ENCODE data around the gene ROPN1. TPM values are rescaled to one million over a fixed set of nuclear protein-coding genes. Genes with fewer than 3 reads are reported as not detected.
"Not testable (repeated sequence)": the region's sequence is repeated elsewhere in the genome, so short reads cannot be mapped to it uniquely, and the experiment has no call there.

ROPN1 gene
- polyA plus RNA-seq, 3 donors from 2014 or later = not detected

DNA sequence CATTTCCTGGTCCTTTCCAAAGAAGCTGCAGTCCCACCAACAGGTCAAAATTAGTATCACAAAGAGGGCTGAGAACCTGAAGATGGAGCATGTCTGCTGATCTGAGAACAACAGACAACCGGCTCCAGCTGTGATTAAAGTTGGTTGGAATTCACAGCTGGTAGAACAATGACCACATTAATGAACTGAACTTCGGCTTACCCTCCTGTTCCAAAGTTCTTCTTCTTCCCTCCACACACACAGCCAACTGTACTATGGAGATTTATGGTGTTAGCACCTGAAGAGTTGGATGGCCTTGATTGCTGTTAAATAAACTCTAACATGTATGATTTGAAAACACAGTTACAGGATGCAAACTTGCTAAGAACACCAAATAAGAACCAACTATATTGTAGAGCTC lies 27.4 kb upstream of the ROPN1 start:
- Mint-ChIP-seq H3K27me3 (ENCODE audit: low read depth in 3 of 3) (peaks cover 11 to 16% (median 13%) of the 10 kb centered on the region in 3 donors), H3K27ac (no peak overlapping the region)

DNA sequence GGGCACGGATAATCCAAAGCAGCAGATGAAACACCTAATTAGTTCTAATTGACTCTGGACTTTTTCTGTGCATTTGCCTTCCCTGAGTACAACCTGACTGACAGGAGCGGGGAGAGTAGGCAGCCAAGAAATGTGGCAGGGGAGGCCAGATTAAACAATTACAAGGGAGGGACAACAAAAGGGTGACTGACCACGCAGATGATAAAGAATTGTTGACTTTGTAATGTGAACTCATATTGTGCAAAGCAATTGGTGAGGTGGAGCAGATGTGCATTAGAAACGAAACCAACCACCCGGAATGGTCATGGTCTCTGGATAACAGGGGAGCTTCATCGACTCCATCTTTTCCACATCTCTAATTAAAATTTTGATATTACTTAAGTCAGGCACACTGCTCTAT lies 25.6 kb upstream of the ROPN1 start:
- not testable (repeated sequence) for DNase-seq, H3K4me1 Mint-ChIP-seq, H3K4me3 Mint-ChIP-seq, H3K27ac Mint-ChIP-seq, H3K36me3 Mint-ChIP-seq, H3K9me3 Mint-ChIP-seq
- peaks cover 11 to 16% (median 11%) of the 10 kb centered on the region in 3 donors for H3K27me3 Mint-ChIP-seq (ENCODE audit: low read depth in 3 of 3)

More for the DNA sequence above, 27.4 kb upstream of the ROPN1 start:
- Mint-ChIP-seq H3K4me3 (no peak overlapping the region), H3K9me3 (peaks cover 0 to 5% (median 0%) of the 10 kb centered on the region in 6 donors), H3K36me3 (no peaks in the 10 kb centered on the region), H3K4me1 (no peaks in the 10 kb centered on the region)
- no peak for DNase-seq

DNA sequence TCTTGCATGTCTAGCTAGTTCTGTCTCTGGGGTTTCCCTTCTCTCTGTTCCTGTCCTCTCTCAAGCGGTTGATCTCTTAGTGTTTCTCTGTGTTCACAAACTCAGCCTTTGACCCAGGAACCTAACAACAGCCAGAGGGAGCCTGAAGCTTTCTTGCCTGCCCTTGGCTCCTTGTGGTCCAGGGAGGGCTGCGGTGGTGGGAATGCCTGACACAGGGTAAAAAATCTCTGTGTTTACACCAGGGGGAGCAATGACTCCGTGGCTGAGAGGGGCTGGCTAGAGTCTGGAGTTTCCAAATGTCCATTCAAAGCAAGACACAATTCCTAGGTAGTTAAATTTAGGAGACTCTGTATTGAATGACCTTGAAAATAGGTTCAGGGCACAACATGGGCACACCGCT lies 24.6 kb upstream of the ROPN1 start:
- not testable (repeated sequence) for DNase-seq, H3K4me3 Mint-ChIP-seq, H3K36me3 Mint-ChIP-seq, H3K27ac Mint-ChIP-seq, H3K4me1 Mint-ChIP-seq, H3K9me3 Mint-ChIP-seq
- peaks cover 11 to 16% (median 13%) of the 10 kb centered on the region in 3 donors for H3K27me3 Mint-ChIP-seq (ENCODE audit: low read depth in 3 of 3)

DNA sequence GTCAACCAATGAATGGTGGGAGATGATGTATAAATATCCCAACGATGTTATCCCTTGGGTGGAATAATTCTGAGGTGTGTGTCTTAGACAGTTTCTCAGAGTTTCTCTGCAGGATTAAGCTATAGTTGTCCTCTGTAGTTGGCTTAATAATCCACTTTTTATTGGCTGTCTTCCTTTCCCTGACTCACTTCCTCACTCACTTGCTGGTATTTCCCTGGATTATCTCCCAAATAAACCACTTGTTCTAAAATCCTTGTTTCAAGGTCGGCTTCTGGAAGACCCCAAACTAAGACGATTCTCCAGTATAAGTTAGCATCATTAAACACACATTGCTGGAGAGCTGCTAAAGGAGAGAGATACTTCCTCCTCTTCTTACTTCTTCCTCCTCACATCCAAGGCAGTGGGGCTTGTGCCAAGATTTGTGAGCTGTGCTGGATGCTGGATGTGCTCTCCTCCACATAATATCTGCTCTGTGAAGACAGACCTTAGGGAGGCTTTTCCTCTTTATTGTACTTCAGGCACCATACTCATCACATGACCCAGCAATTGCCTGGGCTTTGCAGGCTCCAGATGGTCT lies 22.5 kb upstream of the ROPN1 start:
- Mint-ChIP-seq H3K27me3 (ENCODE audit: low read depth in 3 of 3) (peaks cover 11 to 16% (median 13%) of the 10 kb centered on the region in 3 donors), H3K9me3 (no peaks in the 10 kb centered on the region), H3K36me3 (no peaks in the 10 kb centered on the region), H3K27ac (no peak overlapping the region), H3K4me3 (no peak overlapping the region), H3K4me1 (no peaks in the 10 kb centered on the region)
- no peak for DNase-seq

DNA sequence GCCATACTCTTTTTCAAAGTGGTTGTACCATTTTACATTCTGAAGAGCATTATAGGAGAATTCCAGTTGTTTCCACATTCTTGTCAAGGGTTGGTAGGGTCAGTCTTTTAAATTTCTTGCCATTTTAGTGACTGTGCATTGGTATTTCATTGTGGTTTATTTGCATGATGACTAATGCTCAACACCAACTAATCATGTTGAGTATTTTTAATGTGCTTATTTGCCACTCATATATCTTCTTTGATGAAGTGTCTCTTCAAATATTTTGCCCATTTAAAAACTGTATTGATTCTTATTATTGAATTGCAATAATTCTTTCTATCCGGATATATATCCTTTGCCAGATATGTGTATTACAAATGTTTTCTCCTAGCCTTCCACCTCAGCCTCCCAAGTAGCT lies 16.4 kb upstream of the ROPN1 start:
- not testable (repeated sequence) for H3K9me3 Mint-ChIP-seq, H3K4me1 Mint-ChIP-seq, DNase-seq, H3K27ac Mint-ChIP-seq, H3K36me3 Mint-ChIP-seq, H3K4me3 Mint-ChIP-seq
- peaks cover 3 to 11% (median 3%) of the 10 kb centered on the region in 3 donors for H3K27me3 Mint-ChIP-seq (ENCODE audit: low read depth in 3 of 3)

DNA sequence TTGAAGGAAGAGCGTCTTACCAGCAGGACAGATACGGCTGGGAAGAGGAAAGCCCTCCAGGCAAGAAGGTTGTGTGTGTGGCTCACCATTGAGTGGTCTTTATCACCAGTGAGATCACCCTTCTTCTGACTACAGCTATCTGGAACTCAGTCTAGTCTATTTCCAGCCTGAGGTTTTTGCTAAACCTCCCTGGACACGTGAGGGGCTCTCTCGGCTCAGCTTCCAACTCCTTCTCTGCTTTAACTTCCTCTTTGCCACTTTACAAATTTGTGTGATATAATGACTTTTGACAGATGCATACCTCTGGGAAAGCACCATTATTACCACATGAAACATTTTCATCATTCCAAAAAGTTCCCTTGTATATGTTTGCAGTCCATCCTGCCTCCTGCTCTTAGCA lies 15.3 kb upstream of the ROPN1 start:
- no peaks in the 10 kb centered on the region for H3K4me1 Mint-ChIP-seq
- DNase-seq = no peak
- H3K27ac Mint-ChIP-seq = no peak overlapping the region
- H3K9me3 Mint-ChIP-seq = peaks cover 0 to 2% (median 0%) of the 10 kb centered on the region in 6 donors
- H3K4me3 Mint-ChIP-seq = no peak overlapping the region
- no peaks in the 10 kb centered on the region for H3K36me3 Mint-ChIP-seq
- H3K27me3 Mint-ChIP-seq (ENCODE audit: low read depth in 3 of 3) = peaks cover under 1 to 11% (median 3%) of the 10 kb centered on the region in 3 donors

DNA sequence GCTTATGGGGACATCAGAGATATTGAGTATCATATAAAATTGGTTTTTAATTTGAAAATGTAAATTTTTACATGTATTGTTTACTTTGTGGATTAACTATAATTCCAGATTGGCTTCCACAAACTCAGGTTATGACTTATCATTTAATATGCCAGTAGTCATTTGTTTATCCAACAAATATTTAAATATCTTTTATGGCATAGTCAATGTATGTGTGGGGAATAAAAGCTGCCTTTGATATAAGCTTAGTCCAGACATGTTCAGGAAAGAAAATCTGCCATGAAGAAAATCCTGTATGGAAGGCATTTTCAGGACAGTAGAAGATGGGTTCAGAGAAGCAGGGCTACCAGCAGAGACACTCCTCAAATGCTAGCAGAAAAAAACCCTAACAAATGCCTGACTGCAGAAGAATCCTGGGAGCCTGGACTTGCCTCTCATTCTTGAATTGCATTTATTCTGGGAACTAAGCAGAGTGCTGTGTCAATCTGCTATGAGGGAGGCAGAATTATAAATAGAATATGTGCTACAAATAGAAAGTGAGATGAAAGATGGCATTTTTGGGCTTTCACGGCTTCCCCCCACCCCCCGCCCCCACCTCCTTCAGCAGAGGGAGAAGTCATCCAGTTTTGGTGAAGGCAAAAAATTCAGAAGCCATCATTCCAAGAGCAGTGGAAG lies 10.6 kb upstream of the ROPN1 start:
- not testable (repeated sequence) for H3K4me3 Mint-ChIP-seq, DNase-seq, H3K27ac Mint-ChIP-seq, H3K9me3 Mint-ChIP-seq, H3K4me1 Mint-ChIP-seq, H3K36me3 Mint-ChIP-seq
- peaks cover 0 to 11% (median 6%) of the 10 kb centered on the region in 3 donors for H3K27me3 Mint-ChIP-seq (ENCODE audit: low read depth in 3 of 3)

DNA sequence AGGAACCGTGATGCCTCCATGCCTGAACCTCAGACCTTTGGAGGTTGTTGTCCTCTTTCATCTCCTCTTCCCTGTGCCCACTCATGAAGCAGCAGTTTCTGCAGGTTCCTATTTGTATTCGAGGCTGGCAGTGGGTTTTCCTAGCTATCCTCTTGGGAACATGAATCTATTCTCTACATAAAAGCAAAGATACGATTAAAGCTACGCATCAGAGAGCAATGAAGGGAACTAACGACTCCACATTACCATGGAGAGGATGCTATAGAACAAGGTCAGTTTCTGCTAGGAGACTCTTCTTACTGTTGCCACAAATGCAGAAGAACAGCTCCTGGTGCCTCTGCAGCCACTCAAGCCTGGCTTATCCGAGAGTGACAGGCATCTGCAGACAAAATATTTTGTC lies 9.4 kb upstream of the ROPN1 start:
- H3K9me3 Mint-ChIP-seq; H3K4me1 Mint-ChIP-seq; H3K36me3 Mint-ChIP-seq; H3K27me3 Mint-ChIP-seq (ENCODE audit: low read depth in 3 of 3); H3K4me3 Mint-ChIP-seq; H3K27ac Mint-ChIP-seq; DNase-seq: not testable (repeated sequence)

DNA sequence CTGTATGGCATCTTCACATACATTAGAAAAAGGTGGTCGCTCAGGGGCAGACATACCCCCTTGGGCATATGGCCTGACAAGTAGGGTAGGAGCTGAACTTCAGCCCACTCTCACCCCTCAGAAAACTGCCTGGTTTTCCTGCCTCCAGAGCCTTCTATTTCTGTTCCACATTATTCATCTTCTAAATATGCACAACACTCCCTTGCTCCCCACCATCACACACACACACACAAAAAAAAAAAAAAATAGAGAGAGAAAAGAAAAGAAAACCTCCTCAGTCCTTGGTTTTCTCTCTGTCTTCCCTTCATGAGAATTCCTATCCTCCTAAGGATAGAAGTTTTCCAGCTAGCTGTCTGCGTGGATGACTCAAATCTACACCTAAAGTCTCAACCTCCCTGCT lies 5.6 kb upstream of the ROPN1 start:
- Mint-ChIP-seq H3K27me3 (ENCODE audit: low read depth in 3 of 3) (peaks cover 0 to 3% (median 2%) of the 10 kb centered on the region in 3 donors), H3K4me1 (no peaks in the 10 kb centered on the region), H3K27ac (no peak overlapping the region), H3K4me3 (no peak overlapping the region), H3K9me3 (peaks cover 0 to 4% (median 0%) of the 10 kb centered on the region in 6 donors), H3K36me3 (no peaks in the 10 kb centered on the region)
- no peak for DNase-seq

DNA sequence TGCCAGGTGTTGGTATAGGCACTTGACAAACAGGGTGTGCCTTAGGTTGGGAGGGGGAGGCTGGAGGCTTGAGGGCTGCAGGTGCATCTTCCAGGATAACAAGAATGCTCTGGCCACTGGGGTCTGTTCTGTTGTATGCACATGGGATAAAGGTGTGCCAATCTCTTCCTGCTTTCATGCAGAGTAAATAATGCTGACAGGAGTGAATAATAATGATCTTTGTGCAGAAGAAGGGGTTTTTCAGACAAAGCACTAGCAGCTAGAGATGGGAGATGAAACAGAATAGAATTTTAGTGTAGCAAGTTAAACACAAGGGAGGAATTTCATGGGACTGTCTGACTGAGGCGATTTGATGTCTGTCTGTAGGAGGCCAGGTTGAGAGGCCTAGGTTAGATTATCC lies 1.9 kb upstream of the ROPN1 start:
- no peaks in the 10 kb centered on the region for H3K36me3 Mint-ChIP-seq
- no peak overlapping the region for H3K27ac Mint-ChIP-seq
- no peak for DNase-seq
- no peak overlapping the region for H3K4me3 Mint-ChIP-seq
- peaks cover 2 to 10% (median 2%) of the 10 kb centered on the region in 3 donors for H3K27me3 Mint-ChIP-seq (ENCODE audit: low read depth in 3 of 3)
- peaks cover 2 to 4% of the 10 kb centered on the region in 2 donors for H3K4me1 Mint-ChIP-seq
- H3K9me3 Mint-ChIP-seq = peaks cover 0 to 6% (median 0%) of the 10 kb centered on the region in 6 donors

DNA sequence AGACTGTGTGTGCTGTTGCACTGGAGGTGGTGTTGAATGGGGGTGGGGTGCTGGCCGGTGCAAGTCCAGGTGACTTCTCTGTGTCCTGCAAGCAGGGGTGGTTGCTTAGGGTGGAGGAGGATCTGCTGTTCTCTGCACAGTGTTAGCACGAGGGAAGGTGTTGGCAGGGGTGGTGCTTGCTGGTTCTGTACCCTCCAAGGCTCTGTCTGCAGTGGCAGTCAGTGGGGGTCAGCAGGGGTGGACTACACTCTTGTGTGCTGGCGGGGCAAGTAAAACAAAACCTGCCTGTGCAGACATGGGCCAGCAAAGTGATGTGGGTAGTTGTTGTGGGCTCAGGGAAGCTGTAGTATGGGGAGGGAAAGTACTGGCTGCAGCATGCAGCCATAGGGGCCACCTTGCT lies 5.5 kb downstream of the ROPN1 start:
- Mint-ChIP-seq H3K27ac (no peak overlapping the region), H3K4me1 (no peaks in the 10 kb centered on the region), H3K9me3 (peaks cover 0 to 4% (median 0%) of the 10 kb centered on the region in 6 donors), H3K36me3 (no peaks in the 10 kb centered on the region), H3K4me3 (no peak overlapping the region), H3K27me3 (ENCODE audit: low read depth in 3 of 3) (peaks cover 3 to 20% (median 4%) of the 10 kb centered on the region in 3 donors)
- no peak for DNase-seq

DNA sequence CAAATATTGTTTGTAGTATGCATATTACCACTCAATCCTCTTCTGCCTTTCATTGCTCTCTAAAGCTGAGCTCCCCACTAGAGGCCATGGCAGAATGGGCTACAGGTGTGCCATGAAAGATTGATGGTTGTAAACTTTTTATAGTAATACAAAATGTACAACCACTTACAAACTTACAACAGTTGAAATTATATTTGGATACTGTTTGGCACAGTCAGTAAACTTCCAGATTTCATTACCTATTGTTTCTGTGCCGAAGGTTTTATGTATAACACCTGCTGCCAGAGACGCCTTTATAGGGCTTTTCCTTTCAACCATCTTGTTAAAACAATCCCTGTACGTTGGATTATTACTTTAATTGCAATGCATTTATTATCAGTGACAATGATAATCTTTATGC lies 7.0 kb downstream of the ROPN1 start:
- H3K4me1 Mint-ChIP-seq = peaks cover 0 to 1% of the 10 kb centered on the region in 2 donors
- H3K9me3 Mint-ChIP-seq = peaks cover 0 to 2% (median 0%) of the 10 kb centered on the region in 6 donors
- H3K36me3 Mint-ChIP-seq = no peaks in the 10 kb centered on the region
- H3K27me3 Mint-ChIP-seq (ENCODE audit: low read depth in 3 of 3) = peaks cover 3 to 27% (median 4%) of the 10 kb centered on the region in 3 donors
- H3K27ac Mint-ChIP-seq = no peak overlapping the region
- no peak for DNase-seq
- no peak overlapping the region for H3K4me3 Mint-ChIP-seq

DNA sequence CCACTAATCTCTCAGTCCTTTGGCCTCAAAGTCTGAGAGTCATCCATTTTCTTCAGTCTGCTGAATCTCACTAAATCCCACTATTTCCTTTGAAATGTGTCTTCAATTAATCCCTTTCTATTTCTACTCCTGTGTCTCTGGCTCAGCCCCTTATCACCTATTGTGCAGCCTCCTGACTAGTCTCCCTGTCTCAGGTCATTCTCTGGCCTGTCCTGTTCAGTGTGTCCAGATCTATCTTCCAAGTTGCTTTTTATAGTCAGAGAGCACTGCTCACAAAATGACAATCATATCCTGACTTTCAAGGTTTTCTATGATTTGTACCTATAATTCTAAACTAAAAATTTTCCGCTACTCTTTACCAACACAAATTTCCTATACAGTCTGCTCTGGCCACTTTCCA lies 7.6 kb downstream of the ROPN1 start:
- Mint-ChIP-seq H3K27me3 (ENCODE audit: low read depth in 3 of 3) (peaks cover 2 to 26% (median 6%) of the 10 kb centered on the region in 3 donors), H3K27ac (no peak overlapping the region), H3K9me3 (peaks cover 0 to 2% (median 0%) of the 10 kb centered on the region in 6 donors), H3K4me1 (peaks cover 0 to 3% of the 10 kb centered on the region in 2 donors), H3K36me3 (no peaks in the 10 kb centered on the region), H3K4me3 (no peak overlapping the region)
- no peak for DNase-seq

DNA sequence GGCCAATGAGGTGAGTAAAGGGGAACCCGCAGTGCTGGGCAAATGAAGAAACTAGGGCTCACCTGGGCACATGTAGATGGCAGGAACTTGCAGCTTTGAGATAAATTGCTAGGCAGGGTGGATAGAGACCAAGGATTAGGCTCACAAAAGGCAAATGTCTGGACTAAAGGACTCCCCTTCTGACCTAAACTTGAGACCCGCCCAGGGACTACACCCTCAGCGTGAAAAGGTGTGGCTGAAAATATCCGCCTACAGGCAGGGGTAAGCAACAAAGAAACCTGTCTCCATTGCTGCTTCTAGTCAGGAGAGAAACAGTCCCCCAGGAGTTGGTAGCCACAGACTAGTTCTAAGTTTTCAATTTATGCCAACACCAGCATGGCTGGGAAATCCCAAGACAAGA lies 10.6 kb downstream of the ROPN1 start:
- not testable (repeated sequence) for H3K27ac Mint-ChIP-seq, H3K9me3 Mint-ChIP-seq, H3K4me1 Mint-ChIP-seq, H3K4me3 Mint-ChIP-seq, H3K36me3 Mint-ChIP-seq, DNase-seq
- H3K27me3 Mint-ChIP-seq (ENCODE audit: low read depth in 3 of 3) = peaks cover 4 to 16% (median 9%) of the 10 kb centered on the region in 3 donors

DNA sequence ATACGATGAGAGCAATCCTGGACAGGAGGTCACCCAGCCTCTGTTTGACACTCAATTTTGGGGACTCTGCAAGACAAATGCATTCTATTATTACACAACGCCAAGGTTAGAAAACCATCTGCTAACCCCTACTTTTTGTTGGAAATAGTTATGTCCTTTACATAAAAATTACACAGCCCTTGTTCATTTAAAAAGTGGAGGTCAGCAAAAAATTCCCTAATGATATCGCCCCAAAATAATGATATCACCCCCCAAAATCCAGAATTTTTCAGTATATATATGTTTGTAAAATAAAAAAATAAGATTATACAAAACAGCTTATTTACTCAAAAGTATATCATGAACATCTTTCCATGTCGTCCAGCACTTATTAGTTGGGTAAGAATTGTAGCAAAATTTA lies 11.4 kb downstream of the ROPN1 start:
- no peaks in the 10 kb centered on the region for H3K36me3 Mint-ChIP-seq
- peaks cover 5 to 16% (median 9%) of the 10 kb centered on the region in 3 donors for H3K27me3 Mint-ChIP-seq (ENCODE audit: low read depth in 3 of 3)
- no peak overlapping the region for H3K4me3 Mint-ChIP-seq
- DNase-seq = no peak
- H3K27ac Mint-ChIP-seq = no peak overlapping the region
- H3K9me3 Mint-ChIP-seq = no peaks in the 10 kb centered on the region
- peaks cover 0 to 3% of the 10 kb centered on the region in 2 donors for H3K4me1 Mint-ChIP-seq
